PFSK-1 (cell line): ENCODE results near the gene PPP6R1.

Experiments used
- FOXP2 ChIP-seq: optimal IDR thresholded peaks from 2 replicates; pipeline ENCODE3; 2011; ENCODE audit warnings: borderline replicate concordance, control low read depth, inconsistent platforms; ENCODE audit not compliant: insufficient read depth; ENCODE audit errors: extremely low read length, extremely low read depth
- POLR2AphosphoS5 ChIP-seq: IDR thresholded peaks from 2 replicates; pipeline ENCODE4 v1.6.1; 2012; ENCODE audit warnings: low read depth, mild to moderate bottlenecking, control low read depth, low read length, moderate library complexity
- REST ChIP-seq, 2 experiments: IDR thresholded peaks; 2 replicates each; pipeline versions ENCODE4 v1.6.1 to v1.8.0; 2011 to 2012; ENCODE audit warnings: low read depth in 2 of 2, low read length in 2 of 2, control low read depth in 1 of 2, inconsistent platforms in 1 of 2, mild to moderate bottlenecking in 1 of 2, moderate library complexity in 1 of 2; ENCODE audit not compliant: insufficient read depth in 1 of 2
- SIN3A ChIP-seq: IDR thresholded peaks from 2 replicates; pipeline ENCODE4 v1.6.1; 2012; ENCODE audit warnings: mild to moderate bottlenecking, low read length, moderate library complexity, borderline replicate concordance; ENCODE audit not compliant: insufficient read depth
- TAF1 ChIP-seq: IDR thresholded peaks from 2 replicates; pipeline ENCODE4 v1.6.1; 2012; ENCODE audit warnings: low read length, control low read depth, borderline replicate concordance; ENCODE audit not compliant: insufficient read depth

- TF ChIP-seq POLR2AphosphoS5 (no peak), TAF1 (no peak), REST (IDR thresholded peaks at IDR 0.05; ENCODE audit: insufficient read depth in 1 of 2, low read depth in 2 of 2, low read length in 2 of 2) (no peak), FOXP2 (no peak), SIN3A (no peak)
Observed at GRCh38 chr19:55277494-55277893, 18.7 kb upstream of the PPP6R1 start.
